Measurements from ENCODE around the gene ATP8A2. TPM values are rescaled to one million over a fixed set of nuclear protein-coding genes. Genes with fewer than 3 reads are reported as not detected.

ATP8A2 gene
- total and polyA plus RNA-seq, 2 of the 8 experiments (the other 6 are each of a cell fraction or from before 2014, with no cell fraction given) = 2.4 to 8.3 TPM

GRCh38 chr13:25915840-25916518 is 544.2 kb downstream of the ATP8A2 start (continued):
- TF ChIP-seq CBX5 (IDR thresholded peaks at IDR 0.05; ENCODE audit: low read depth, low read length) (no peak), JUND (IDR thresholded peaks at IDR 0.05; ENCODE audit: low read length) (no peak), CHD2 (IDR thresholded peaks at IDR 0.05; ENCODE audit: low read length) (no peak), TBP (IDR thresholded peaks at IDR 0.05; ENCODE audit: low read depth, low read length) (no peak), USF2 (IDR thresholded peaks at IDR 0.05; ENCODE audit: low read length) (no peak), RNF2 (IDR thresholded peaks at IDR 0.05; ENCODE audit: borderline replicate concordance, low read depth, low read length, missing control alignments, poor library complexity, severe bottlenecking) (no peak), GTF2F1 (IDR thresholded peaks at IDR 0.05; ENCODE audit: borderline replicate concordance, low read depth, low read length) (no peak), SRF (IDR thresholded peaks at IDR 0.05; ENCODE audit: low read depth, low read length) (no peak)

Data from H1 (cell line).